Muscle layer of duodenum (tissue), 2 donors: Measurements from ENCODE around the gene CTIF.

ENCODE experiments used
- H3K27ac ChIP-seq: one replicate; pipeline ENCODE4 v1.7.0; 2013; ENCODE audit warnings: mild to moderate bottlenecking, low read length
- H3K27me3 ChIP-seq: one replicate; pipeline ENCODE4 v1.7.0; 2013; ENCODE audit warnings: low read depth, mild to moderate bottlenecking, control low read depth, low read length
- H3K36me3 ChIP-seq, 2 donors: one replicate each; pipeline ENCODE4 v1.7.0; 2013; ENCODE audit warnings: low read length in 2 of 2, control low read depth in 1 of 2, mild to moderate bottlenecking in 1 of 2; ENCODE audit not compliant: insufficient read depth in 2 of 2, control insufficient read depth in 1 of 2
- H3K4me1 ChIP-seq, 2 donors: one replicate each; pipeline ENCODE4 v1.7.0; 2013; ENCODE audit warnings: low read length in 2 of 2, mild to moderate bottlenecking in 2 of 2, control low read depth in 1 of 2, moderate library complexity in 1 of 2; ENCODE audit not compliant: insufficient read depth in 2 of 2, control insufficient read depth in 1 of 2
- H3K4me3 ChIP-seq, 2 donors: one replicate each; pipeline ENCODE4 v1.7.0; 2013; ENCODE audit warnings: low read length in 2 of 2, low read depth in 1 of 2, mild to moderate bottlenecking in 1 of 2
- H3K9me3 ChIP-seq, 2 donors: one replicate each; pipeline ENCODE4 v1.7.0; 2013; ENCODE audit warnings: low read length in 2 of 2, control low read depth in 1 of 2, mild to moderate bottlenecking in 1 of 2; ENCODE audit not compliant: control insufficient read depth in 1 of 2
- donor health status: healthy.

Gene CTIF

GRCh38 chr18:48517048-48517447 is 21.8 kb upstream of the CTIF start:
- no peaks in the 10 kb centered on the region for H3K36me3 ChIP-seq
- H3K4me3 ChIP-seq = no peak overlapping the region
- H3K27me3 ChIP-seq = no peaks in the 10 kb centered on the region
- H3K9me3 ChIP-seq = no peaks in the 10 kb centered on the region
- H3K4me1 ChIP-seq = no peaks in the 10 kb centered on the region
- no peak overlapping the region for H3K27ac ChIP-seq

- H3K27me3 ChIP-seq = no peaks in the 10 kb centered on the region
- H3K4me3 ChIP-seq = no peak overlapping the region
- no peaks in the 10 kb centered on the region for H3K36me3 ChIP-seq
- H3K27ac ChIP-seq = no peak overlapping the region
- H3K9me3 ChIP-seq = no peaks in the 10 kb centered on the region
- no peaks in the 10 kb centered on the region for H3K4me1 ChIP-seq
Measured at GRCh38 chr18:48519431-48520100, 19.3 kb upstream of the CTIF start.

GRCh38 chr18:48521723-48522122 is 17.1 kb upstream of the CTIF start:
- Histone ChIP-seq H3K4me1 (no peaks in the 10 kb centered on the region), H3K4me3 (no peak overlapping the region), H3K27ac (no peak overlapping the region)

GRCh38 chr18:48525671-48526070 is 13.2 kb upstream of the CTIF start:
- no peak overlapping the region for H3K27ac ChIP-seq
- H3K27me3 ChIP-seq = no peaks in the 10 kb centered on the region
- H3K36me3 ChIP-seq = no peaks in the 10 kb centered on the region
- H3K4me3 ChIP-seq = no peak overlapping the region
- no peaks in the 10 kb centered on the region for H3K9me3 ChIP-seq
- no peaks in the 10 kb centered on the region for H3K4me1 ChIP-seq

More at GRCh38 chr18:48521723-48522122, 17.1 kb upstream of the CTIF start:
- H3K36me3 ChIP-seq = no peaks in the 10 kb centered on the region
- no peaks in the 10 kb centered on the region for H3K27me3 ChIP-seq
- no peaks in the 10 kb centered on the region for H3K9me3 ChIP-seq

- no peak overlapping the region for H3K27ac ChIP-seq
- H3K9me3 ChIP-seq = no peaks in the 10 kb centered on the region
- no peaks in the 10 kb centered on the region for H3K36me3 ChIP-seq
- no peaks in the 10 kb centered on the region for H3K27me3 ChIP-seq
- no peak overlapping the region for H3K4me3 ChIP-seq
- no peaks in the 10 kb centered on the region for H3K4me1 ChIP-seq
Measured at GRCh38 chr18:48527461-48527860, 11.4 kb upstream of the CTIF start.

- H3K4me1 ChIP-seq = no peaks in the 10 kb centered on the region
- no peaks in the 10 kb centered on the region for H3K9me3 ChIP-seq
- no peaks in the 10 kb centered on the region for H3K27me3 ChIP-seq
- H3K36me3 ChIP-seq = no peaks in the 10 kb centered on the region
- H3K27ac ChIP-seq = no peak overlapping the region
- no peak overlapping the region for H3K4me3 ChIP-seq
Measured at GRCh38 chr18:48528861-48529260, 10.0 kb upstream of the CTIF start.

- no peaks in the 10 kb centered on the region for H3K36me3 ChIP-seq
- no peaks in the 10 kb centered on the region for H3K4me1 ChIP-seq
- no peak overlapping the region for H3K4me3 ChIP-seq
- H3K27me3 ChIP-seq = no peaks in the 10 kb centered on the region
- H3K9me3 ChIP-seq = no peaks in the 10 kb centered on the region
- H3K27ac ChIP-seq = no peak overlapping the region
Measured at GRCh38 chr18:48529796-48530195, 9.0 kb upstream of the CTIF start.

GRCh38 chr18:48530399-48531081 is 8.3 kb upstream of the CTIF start:
- no peaks in the 10 kb centered on the region for H3K9me3 ChIP-seq
- no peak overlapping the region for H3K4me3 ChIP-seq
- H3K4me1 ChIP-seq = no peaks in the 10 kb centered on the region
- H3K27ac ChIP-seq = no peak overlapping the region
- no peaks in the 10 kb centered on the region for H3K36me3 ChIP-seq
- no peaks in the 10 kb centered on the region for H3K27me3 ChIP-seq

- Histone ChIP-seq H3K36me3 (no peaks in the 10 kb centered on the region), H3K9me3 (no peaks in the 10 kb centered on the region)
Measured at GRCh38 chr18:48531082-48531403, 7.8 kb upstream of the CTIF start.

GRCh38 chr18:48531908-48532307 is 6.9 kb upstream of the CTIF start:
- H3K27ac ChIP-seq = no peak overlapping the region
- H3K36me3 ChIP-seq = no peaks in the 10 kb centered on the region
- no peak overlapping the region for H3K4me3 ChIP-seq
- H3K9me3 ChIP-seq = no peaks in the 10 kb centered on the region
- no peaks in the 10 kb centered on the region for H3K4me1 ChIP-seq
- H3K27me3 ChIP-seq = no peaks in the 10 kb centered on the region

More at GRCh38 chr18:48531082-48531403, 7.8 kb upstream of the CTIF start:
- Histone ChIP-seq H3K4me1 (no peaks in the 10 kb centered on the region), H3K27me3 (no peaks in the 10 kb centered on the region), H3K4me3 (no peak overlapping the region), H3K27ac (no peak overlapping the region)

- no peaks in the 10 kb centered on the region for H3K4me1 ChIP-seq
- no peaks in the 10 kb centered on the region for H3K9me3 ChIP-seq
- no peaks in the 10 kb centered on the region for H3K27me3 ChIP-seq
- H3K27ac ChIP-seq = no peak overlapping the region
- no peak overlapping the region for H3K4me3 ChIP-seq
- no peaks in the 10 kb centered on the region for H3K36me3 ChIP-seq
Measured at GRCh38 chr18:48533340-48534070, 5.3 kb upstream of the CTIF start.
